ENCODE measurements around the gene PDIK1L. TPM values are rescaled to one million over a fixed set of nuclear protein-coding genes. Genes with fewer than 3 reads are reported as not detected.

Gene PDIK1L
- polyA plus RNA-seq, 1 donor = 12.7 TPM

DNA sequence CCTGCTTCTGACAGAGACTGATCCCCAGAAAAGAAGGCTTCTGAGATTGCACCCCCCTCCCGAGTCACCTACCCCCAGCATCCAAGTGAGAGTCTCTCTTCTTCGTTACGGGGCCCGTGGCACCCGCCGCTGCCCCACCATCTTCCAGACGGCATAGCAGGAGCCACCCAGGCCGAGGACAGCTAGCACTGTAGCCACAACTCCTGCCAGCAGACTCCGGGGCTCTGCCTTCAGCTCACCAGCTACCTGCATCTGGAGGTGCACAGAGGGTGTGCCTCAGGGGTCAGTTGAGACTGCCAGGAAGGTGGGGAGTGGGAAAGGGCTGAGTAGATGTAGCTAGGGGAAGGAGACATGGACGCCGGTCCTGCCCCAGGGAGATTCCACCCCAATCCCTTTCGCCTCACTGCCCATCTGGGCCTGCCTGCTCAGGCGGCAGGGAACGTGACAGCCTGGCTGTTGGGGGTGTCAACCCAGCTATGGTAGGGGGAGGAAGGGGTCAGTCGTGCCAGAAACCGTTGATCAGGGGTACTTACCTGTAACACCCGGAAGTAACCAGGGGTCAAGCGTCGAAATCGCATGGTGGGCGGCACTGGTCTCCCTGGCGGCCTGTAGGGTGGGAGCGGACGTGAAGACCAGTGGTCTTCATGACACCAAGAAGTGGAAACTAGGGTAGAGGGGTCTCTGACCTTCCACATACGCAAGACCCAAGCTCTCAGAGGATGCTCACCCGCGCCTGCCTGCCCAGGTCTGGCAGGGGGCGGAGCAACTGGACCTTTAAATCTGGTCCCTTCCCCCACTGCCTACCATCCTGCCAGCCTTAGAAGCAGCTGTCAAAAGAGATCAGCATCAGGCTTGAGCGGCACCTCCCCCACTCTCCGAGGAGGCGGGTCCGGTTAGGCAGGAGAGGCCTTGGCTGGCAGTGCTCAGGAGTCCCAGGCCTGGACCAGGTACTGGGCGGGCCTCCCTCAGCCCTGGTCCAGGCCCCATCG, 59.8 kb downstream of the PDIK1L start, which contains the start of gene ZNF593OS:
TSS of gene ZNF593OS (minus strand) at position 749 of the 989 bp plus-strand sequence. CDS start at position 578, 171 bp downstream.
- no peak within 1 kb of the TSS for H3K27ac ChIP-seq (ENCODE audit: low read length)
- no peaks in the 10 kb centered on the region for H3K36me3 ChIP-seq (ENCODE audit: control insufficient read depth, insufficient read depth, low read length)
- peak within 1 kb of the TSS; percentile 56 for H3K4me3 ChIP-seq (ENCODE audit: low read length)
- H3K27me3 ChIP-seq (ENCODE audit: control insufficient read depth, insufficient read depth, low read length) = no peaks in the 10 kb centered on the region
- H3K4me1 ChIP-seq (ENCODE audit: control insufficient read depth, insufficient read depth, low read length) = peaks cover 17% of the 10 kb centered on the region
- no peaks in the 10 kb centered on the region for H3K9me3 ChIP-seq (ENCODE audit: control insufficient read depth, low read depth, low read length)
- DNase-seq = no peak
- no CpG with 5 or more reads among the region's 34 CpGs for WGBS (ENCODE audit: insufficient coverage, low lambda C conversion rate)

Other genes starting within 250 kb of the PDIK1L start
- 42.9 TPM for gene PAQR7, start 236.1 kb upstream of the PDIK1L start, polyA plus RNA-seq
- gene STMN1, start 205.4 kb upstream of the PDIK1L start, polyA plus RNA-seq = 417 TPM
- gene PAFAH2, start 113.8 kb upstream of the PDIK1L start, polyA plus RNA-seq = 20.7 TPM
- gene EXTL1, start 90.0 kb upstream of the PDIK1L start, polyA plus RNA-seq = 0.82 TPM
- 24.9 TPM for gene SLC30A2, start 65.7 kb upstream of the PDIK1L start, polyA plus RNA-seq
- 6.4 TPM for gene TRIM63, start 44.2 kb upstream of the PDIK1L start, polyA plus RNA-seq
- 0.51 TPM for gene FAM110D, start 47.3 kb downstream of the PDIK1L start, polyA plus RNA-seq
- gene C1orf232, start 57.1 kb downstream of the PDIK1L start, polyA plus RNA-seq = not detected
- gene ZNF593, start 58.1 kb downstream of the PDIK1L start, polyA plus RNA-seq = 30.4 TPM
- gene ZNF593OS, start 60.0 kb downstream of the PDIK1L start, polyA plus RNA-seq = 1.2 TPM
- 109 TPM for gene CNKSR1, start 65.7 kb downstream of the PDIK1L start, polyA plus RNA-seq
- gene CATSPER4, start 78.8 kb downstream of the PDIK1L start, polyA plus RNA-seq = 0.12 TPM
- gene CEP85, start 122.4 kb downstream of the PDIK1L start, polyA plus RNA-seq = 11.7 TPM
- gene SH3BGRL3, start 168.3 kb downstream of the PDIK1L start, polyA plus RNA-seq = 87.3 TPM
- gene UBXN11, start 194.8 kb downstream of the PDIK1L start, polyA plus RNA-seq = 40.1 TPM
- gene CD52, start 206.1 kb downstream of the PDIK1L start, polyA plus RNA-seq = 25.3 TPM
- 3.9 TPM for gene CRYBG2, start 242.3 kb downstream of the PDIK1L start, polyA plus RNA-seq

Data from large intestine (tissue), 3 donors.